Suprapubic skin (tissue), 4 donors: Measurements from ENCODE around the gene SAMD1. TPM values are rescaled to one million over a fixed set of nuclear protein-coding genes. Genes with fewer than 3 reads are reported as not detected.
A peak's percentile ranks its signal among the peaks of the same experiment; 100 is the strongest.

ENCODE experiments used
- DNase-seq, 2 donors: peaks; one replicate each; pipeline ENCODE4 v3.0.0-alpha.2; 2019; ENCODE audit warnings: low spot score in 2 of 2
- H3K27ac ChIP-seq: fragments of 200-600 bp; sonication (generic); one replicate; pipeline ENCODE4 v1.5.1; 2019
- H3K27me3 ChIP-seq: fragments of 200-600 bp; sonication (generic); one replicate; pipeline ENCODE4 v1.5.1; 2019
- H3K36me3 ChIP-seq: fragments of 200-600 bp; sonication (generic); one replicate; pipeline ENCODE4 v1.5.1; 2019
- H3K4me1 ChIP-seq: fragments of 200-600 bp; sonication (generic); one replicate; pipeline ENCODE4 v1.5.1; 2019
- H3K4me3 ChIP-seq: fragments of 200-600 bp; sonication (generic); one replicate; pipeline ENCODE4 v1.5.1; 2019; ENCODE audit warnings: mild to moderate bottlenecking
- H3K9me3 ChIP-seq: fragments of 200-600 bp; sonication (generic); one replicate; pipeline ENCODE4 v1.5.1; 2019
- EP300 ChIP-seq: sonication (generic); formaldehyde crosslinking; IDR thresholded peaks from one replicate; pipeline ENCODE4 v1.6.1; 2017; ENCODE audit warnings: antibody characterized with exemption
- POLR2A ChIP-seq, 2 donors: fragments of 450-650 bp; IDR thresholded peaks; one replicate each; pipeline ENCODE4 v1.6.1; 2017; ENCODE audit warnings: antibody characterized with exemption in 2 of 2, mild to moderate bottlenecking in 2 of 2, moderate library complexity in 2 of 2
- POLR2AphosphoS5 ChIP-seq, 3 donors: sonication (generic); formaldehyde crosslinking; IDR thresholded peaks; one replicate each; pipeline ENCODE4 v1.6.1; 2017; ENCODE audit warnings: antibody characterized with exemption in 3 of 3
- WGBS: methylation state at CpG from one replicate; pipeline ENCODE4 v1.1.5; 2018; 5-methylcytosine and 5-hydroxymethylcytosine counted together
- total RNA-seq, 4 donors: library from RNA; depleted of rRNA; stranded (reverse); fragments of >200 nt; gene quantifications; one replicate each; pipeline ENCODE4 v1.1.0, GENCODE V29; 2016
- TF ChIP-seq, protein P1 (sequence below), 2 donors: fragments of 200-600 bp in 1 of 2; fragments of 450-650 bp in 1 of 2; sonication (generic) in 1 of 2; IDR thresholded peaks; one replicate each; pipeline ENCODE4 v1.5.1; 2016 to 2019; ENCODE audit warnings: antibody characterized with exemption in 2 of 2, mild to moderate bottlenecking in 1 of 2, moderate library complexity in 1 of 2

Gene SAMD1
- total RNA-seq, 4 donors from 2014 or later: 22.4 to 34.9 (median 29.1) TPM

DNA sequence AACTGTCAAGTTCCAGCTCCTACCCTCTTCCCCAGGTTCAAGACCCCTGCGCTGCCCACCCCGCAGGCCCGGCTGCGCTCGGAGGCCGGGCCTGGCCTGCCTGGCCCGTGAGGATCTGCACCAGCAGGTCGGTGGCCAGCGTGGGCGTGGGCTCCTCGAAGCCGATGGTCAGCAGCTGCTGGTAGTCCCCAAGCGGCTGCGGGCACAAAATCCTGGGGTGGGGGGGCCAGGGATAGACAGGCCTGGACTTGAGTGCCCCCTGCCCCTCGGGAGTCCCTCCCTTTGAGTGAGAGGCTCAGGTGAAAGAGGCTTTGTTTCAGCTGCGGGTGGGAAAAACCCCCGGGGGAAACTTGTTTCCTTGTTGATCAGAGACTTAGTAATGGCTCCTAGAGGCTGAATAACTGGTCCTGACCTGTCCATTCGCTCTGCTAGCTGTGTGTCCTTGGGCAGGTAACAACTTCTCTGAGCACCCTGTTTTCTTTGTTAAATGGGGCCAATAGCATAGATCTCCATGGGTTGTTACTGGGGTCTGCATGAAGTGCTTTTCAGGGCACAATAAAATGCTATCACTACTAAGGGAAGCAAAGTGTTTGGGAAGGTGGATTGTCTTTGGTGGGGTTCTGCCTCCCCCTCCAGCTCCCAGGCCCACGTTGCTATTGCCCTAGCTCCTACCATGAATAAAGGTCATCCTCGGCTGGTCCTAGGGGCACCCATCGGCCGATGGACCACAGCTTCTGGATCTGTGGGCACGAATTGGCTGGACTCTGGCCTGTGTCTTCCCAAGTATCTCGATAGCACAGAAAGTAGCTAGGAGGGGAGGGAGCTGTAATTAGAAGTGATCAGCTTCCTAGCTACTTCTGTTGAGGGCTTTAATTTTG, 8.5 kb downstream of the SAMD1 start:
- H3K36me3 ChIP-seq: no peaks in the 10 kb centered on the region
- H3K27me3 ChIP-seq: no peaks in the 10 kb centered on the region
- TF ChIP-seq EP300: no peak
- no peak for TF ChIP-seq POLR2A (IDR thresholded peaks at IDR 0.05)
- TF ChIP-seq, protein P1, sequence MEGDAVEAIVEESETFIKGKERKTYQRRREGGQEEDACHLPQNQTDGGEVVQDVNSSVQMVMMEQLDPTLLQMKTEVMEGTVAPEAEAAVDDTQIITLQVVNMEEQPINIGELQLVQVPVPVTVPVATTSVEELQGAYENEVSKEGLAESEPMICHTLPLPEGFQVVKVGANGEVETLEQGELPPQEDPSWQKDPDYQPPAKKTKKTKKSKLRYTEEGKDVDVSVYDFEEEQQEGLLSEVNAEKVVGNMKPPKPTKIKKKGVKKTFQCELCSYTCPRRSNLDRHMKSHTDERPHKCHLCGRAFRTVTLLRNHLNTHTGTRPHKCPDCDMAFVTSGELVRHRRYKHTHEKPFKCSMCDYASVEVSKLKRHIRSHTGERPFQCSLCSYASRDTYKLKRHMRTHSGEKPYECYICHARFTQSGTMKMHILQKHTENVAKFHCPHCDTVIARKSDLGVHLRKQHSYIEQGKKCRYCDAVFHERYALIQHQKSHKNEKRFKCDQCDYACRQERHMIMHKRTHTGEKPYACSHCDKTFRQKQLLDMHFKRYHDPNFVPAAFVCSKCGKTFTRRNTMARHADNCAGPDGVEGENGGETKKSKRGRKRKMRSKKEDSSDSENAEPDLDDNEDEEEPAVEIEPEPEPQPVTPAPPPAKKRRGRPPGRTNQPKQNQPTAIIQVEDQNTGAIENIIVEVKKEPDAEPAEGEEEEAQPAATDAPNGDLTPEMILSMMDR (IDR thresholded peaks at IDR 0.05): no peak
- no peak for TF ChIP-seq POLR2AphosphoS5 (IDR thresholded peaks at IDR 0.05)
- DNase-seq: no peak
- H3K4me3 ChIP-seq: peak overlapping the region; percentile 77
- peaks cover 27% of the 10 kb centered on the region for H3K4me1 ChIP-seq
- WGBS: 37% methylated on average over 9 of the region's 24 CpGs
- H3K9me3 ChIP-seq: no peaks in the 10 kb centered on the region
- H3K27ac ChIP-seq: peak overlapping the region; percentile 89

DNA sequence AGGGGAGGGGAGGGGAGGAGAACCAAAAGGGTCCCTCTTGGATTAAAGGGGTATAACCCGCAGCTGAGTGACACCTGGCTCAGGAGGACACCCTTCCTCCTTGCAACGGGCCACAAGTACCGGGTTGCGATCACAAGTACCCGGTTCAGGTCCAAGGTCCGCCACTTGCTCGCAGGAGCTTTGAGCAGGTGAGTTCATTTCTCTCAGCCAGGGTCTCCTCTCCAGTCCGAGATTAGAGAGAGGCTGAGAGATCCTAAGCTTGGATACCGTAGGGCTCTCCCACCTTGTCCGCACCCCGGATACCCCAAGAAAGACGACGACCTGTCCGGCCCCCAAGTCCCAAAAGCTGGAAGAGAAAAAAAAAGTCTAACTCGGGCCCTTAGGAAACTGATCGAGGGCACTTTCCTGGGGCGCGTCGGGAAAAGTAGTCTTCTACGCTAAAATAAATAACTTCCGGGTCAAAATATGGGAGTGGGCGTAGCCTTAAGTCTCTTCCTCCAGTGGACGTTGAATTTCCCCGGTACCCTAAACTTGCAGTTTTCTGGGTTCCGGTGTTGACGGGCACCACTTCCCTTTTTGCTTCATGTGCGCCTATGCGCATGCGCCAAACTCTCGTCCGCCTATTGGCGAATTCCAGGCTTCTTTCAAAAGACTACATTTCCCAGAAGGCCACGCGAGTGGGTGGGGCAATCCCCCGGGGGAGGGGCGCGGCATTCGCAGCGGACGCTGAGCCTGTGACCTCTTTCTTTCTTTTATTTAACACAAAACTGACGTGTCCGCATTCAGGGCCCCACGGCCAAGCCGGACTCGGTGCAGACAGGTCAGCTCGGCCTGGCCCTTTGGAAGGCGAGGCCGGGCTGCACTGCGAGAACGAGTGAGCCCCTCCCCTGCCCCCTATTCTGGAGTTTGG, 9.4 kb downstream of the SAMD1 start:
- peak; percentile 99 to 100 for DNase-seq
- Histone ChIP-seq H3K36me3 (no peaks in the 10 kb centered on the region), H3K9me3 (no peaks in the 10 kb centered on the region), H3K4me3 (peak overlapping the region; percentile 77), H3K27me3 (no peaks in the 10 kb centered on the region), H3K27ac (peak overlapping the region; percentile 89), H3K4me1 (peaks cover 27% of the 10 kb centered on the region)
- TF ChIP-seq POLR2A (IDR thresholded peaks at IDR 0.05) (peak in 1 of 2 donors; percentile 31), EP300 (no peak), POLR2AphosphoS5 (IDR thresholded peaks at IDR 0.05) (peak in 1 of 3 donors; percentile 95)
- TF ChIP-seq, protein P1 (IDR thresholded peaks at IDR 0.05): no peak
- WGBS: under 1% methylated on average over 32 of the region's 50 CpGs

DNA sequence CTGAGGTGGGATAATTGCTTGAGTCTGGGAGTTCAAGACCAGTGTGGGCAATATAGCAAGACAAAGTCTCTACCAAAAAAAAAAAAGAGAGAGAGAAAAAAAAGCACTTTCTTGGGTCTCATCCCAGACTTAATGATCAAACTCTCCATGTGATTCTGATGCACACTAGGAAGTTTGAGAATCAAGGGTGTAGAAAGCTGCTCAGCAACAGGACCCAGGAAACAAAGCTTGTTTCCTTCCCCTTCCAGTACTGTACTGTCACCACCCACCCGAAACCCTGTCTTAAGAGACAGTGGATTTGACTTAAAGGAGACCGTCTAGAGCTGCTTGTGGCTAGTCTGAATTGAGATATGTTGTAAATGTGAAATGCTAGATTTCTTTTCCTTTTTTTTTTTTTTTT, 12.1 kb downstream of the SAMD1 start:
- Histone ChIP-seq H3K27ac (no peak overlapping the region), H3K36me3 (no peaks in the 10 kb centered on the region), H3K4me1 (peaks cover 48% of the 10 kb centered on the region), H3K4me3 (no peak overlapping the region), H3K9me3 (no peaks in the 10 kb centered on the region), H3K27me3 (no peaks in the 10 kb centered on the region)
- TF ChIP-seq POLR2A (IDR thresholded peaks at IDR 0.05) (no peak), POLR2AphosphoS5 (IDR thresholded peaks at IDR 0.05) (no peak), EP300 (no peak)
- TF ChIP-seq, protein P1 (IDR thresholded peaks at IDR 0.05): no peak
- no peak for DNase-seq
- 65% methylated on average over 2 of the region's 2 CpGs for WGBS

DNA sequence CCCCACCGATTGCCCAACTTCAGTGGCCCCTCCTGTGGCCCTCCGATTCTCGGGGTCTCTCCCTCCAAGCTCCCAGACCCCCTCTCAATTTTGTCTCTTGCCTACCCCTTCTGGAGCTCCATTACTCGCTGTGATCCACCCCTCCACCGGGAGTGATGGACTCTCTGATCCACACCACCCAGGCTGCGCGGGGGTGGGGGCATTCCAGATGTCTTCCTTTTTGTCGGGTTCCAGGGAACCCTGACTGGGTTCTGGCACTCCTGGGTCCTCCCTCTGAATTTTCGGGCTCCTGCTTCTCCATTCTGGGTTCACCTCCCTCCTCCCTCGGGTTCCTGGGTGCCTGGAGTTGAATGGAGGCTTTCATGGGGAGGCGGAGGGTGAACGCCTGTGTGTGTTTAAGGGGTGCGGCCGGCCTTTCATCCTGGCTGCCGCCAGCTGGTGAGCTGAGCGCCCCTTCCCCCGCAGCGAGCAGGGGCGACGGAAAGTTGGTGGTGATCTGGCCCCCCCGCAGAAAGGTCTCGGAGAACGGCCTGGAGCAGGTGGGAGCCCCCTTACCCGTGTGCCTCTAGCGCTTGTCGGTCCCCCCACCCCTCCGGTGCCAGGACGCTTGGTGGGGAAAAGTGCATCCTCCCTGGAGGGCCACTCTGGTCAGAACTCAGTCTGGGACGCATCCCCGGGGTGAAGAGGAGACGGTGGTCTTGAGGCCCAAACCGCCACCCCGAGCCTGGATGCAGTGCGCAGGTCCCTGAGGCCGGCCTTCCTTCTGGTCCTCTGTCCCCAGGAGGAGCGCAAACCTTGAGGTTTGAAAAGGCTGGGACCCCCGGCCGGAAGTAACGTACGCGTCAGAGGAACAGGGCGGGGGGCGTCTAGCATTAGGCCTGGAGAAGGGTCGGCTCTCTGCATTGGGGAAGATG, 16.4 kb downstream of the SAMD1 start:
- Histone ChIP-seq H3K4me3 (peak overlapping the region; percentile 86), H3K36me3 (no peaks in the 10 kb centered on the region), H3K4me1 (peaks cover 41% of the 10 kb centered on the region), H3K27ac (peak overlapping the region; percentile 92), H3K9me3 (no peaks in the 10 kb centered on the region), H3K27me3 (no peaks in the 10 kb centered on the region)
- WGBS: 5% methylated on average over 9 of the region's 44 CpGs
- DNase-seq: no peak
- no peak for TF ChIP-seq POLR2A (IDR thresholded peaks at IDR 0.05)

DNA sequence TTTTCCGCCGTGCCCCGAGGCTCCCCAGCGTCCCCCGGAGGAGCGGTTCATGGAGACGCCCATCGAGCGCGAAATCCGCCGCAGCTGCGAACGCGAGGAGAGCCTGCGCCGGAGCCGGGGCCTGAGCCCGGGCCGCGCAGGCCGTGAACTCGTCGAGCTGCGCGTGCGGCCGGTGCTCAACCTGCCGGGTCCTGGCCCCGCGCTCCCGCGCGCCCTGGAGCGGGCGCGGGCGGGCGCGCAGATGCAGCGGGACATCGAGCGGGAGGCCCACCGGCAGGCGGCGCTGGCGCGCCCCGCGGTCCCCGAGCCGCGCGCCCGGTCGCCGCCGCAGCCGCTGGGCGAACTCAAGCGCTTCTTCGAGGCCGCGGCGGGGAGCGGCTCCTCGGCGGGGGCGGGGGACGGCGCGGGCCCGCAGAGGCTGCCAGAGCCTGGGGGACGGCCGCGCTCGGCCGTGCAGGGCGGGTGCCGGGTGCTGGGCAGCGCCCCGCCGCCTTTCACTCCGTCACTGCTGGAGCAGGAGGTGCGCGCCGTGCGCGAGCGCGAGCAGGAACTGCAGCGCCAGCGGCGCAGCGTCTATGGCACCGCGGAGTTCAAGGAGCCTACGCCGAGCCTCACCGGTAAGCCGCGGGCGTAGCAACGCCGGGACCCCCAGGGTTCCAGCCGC, 17.2 kb downstream of the SAMD1 start:
- peak overlapping the region; percentile 86 for H3K4me3 ChIP-seq
- no peaks in the 10 kb centered on the region for H3K9me3 ChIP-seq
- TF ChIP-seq EP300: no peak
- TF ChIP-seq, protein P1 (IDR thresholded peaks at IDR 0.05): peak; percentile 47 to 80
- no peak for TF ChIP-seq POLR2AphosphoS5 (IDR thresholded peaks at IDR 0.05)
- TF ChIP-seq POLR2A (IDR thresholded peaks at IDR 0.05): peak in 1 of 2 donors; percentile 31
- no peaks in the 10 kb centered on the region for H3K27me3 ChIP-seq
- DNase-seq: no peak
- H3K4me1 ChIP-seq: peaks cover 41% of the 10 kb centered on the region
- H3K36me3 ChIP-seq: no peaks in the 10 kb centered on the region
- WGBS: 0% methylated on average over 35 of the region's 106 CpGs
- peak overlapping the region; percentile 92 for H3K27ac ChIP-seq
